HG03025 (cell line): ENCODE data around the gene CRTC2.

Source experiments
- ATAC-seq: cut with Tn5 transposase; IDR thresholded peaks from one replicate; pipeline ENCODE4 v1.9.1; 2021; ENCODE audit warnings: mild to moderate bottlenecking, moderate library complexity; ENCODE audit not compliant: unreplicated experiment, low FRiP score

CRTC2 gene

GRCh38 chr1:153977250-153978240, 19.1 kb upstream of the CRTC2 start, which contains the start of gene JTB:
TSS of gene JTB (minus strand) at chr1:153977674. CDS start at chr1:153977252, 422 bp downstream.
- peak; percentile 59 for ATAC-seq

- ATAC-seq: no peak
Measured at GRCh38 chr1:153976819-153977249, 18.4 kb upstream of the CRTC2 start.

GRCh38 chr1:153973525-153973924, 15.1 kb upstream of the CRTC2 start:
- no peak for ATAC-seq

- no peak for ATAC-seq
Measured at GRCh38 chr1:153973071-153973470, 14.7 kb upstream of the CRTC2 start.

- no peak for ATAC-seq
Measured at GRCh38 chr1:153970346-153970745, 11.9 kb upstream of the CRTC2 start.

- ATAC-seq: no peak
Measured at GRCh38 chr1:153968972-153969371, 10.6 kb upstream of the CRTC2 start.

GRCh38 chr1:153968408-153968807, 10.0 kb upstream of the CRTC2 start:
- no peak for ATAC-seq

- no peak for ATAC-seq
Measured at GRCh38 chr1:153968000-153968363, 9.6 kb upstream of the CRTC2 start.

- peak; percentile 61 for ATAC-seq
Measured at GRCh38 chr1:153967107-153967999, 8.9 kb upstream of the CRTC2 start, which contains the start of gene CREB3L4. TSS of gene CREB3L4 (plus strand) at chr1:153967902. CDS start at chr1:153968526, 624 bp downstream.

- ATAC-seq: no peak
Measured at GRCh38 chr1:153963850-153964331, 5.5 kb upstream of the CRTC2 start.

- peak; percentile 43 for ATAC-seq
Measured at GRCh38 chr1:153963030-153963849, 4.8 kb upstream of the CRTC2 start, which contains the start of gene SLC39A1. TSS of gene SLC39A1 (minus strand) at chr1:153963537. CDS start at chr1:153962715, 822 bp downstream.

- no peak for ATAC-seq
Measured at GRCh38 chr1:153962088-153963029, 3.9 kb upstream of the CRTC2 start.

GRCh38 chr1:153961421-153961820, 3.0 kb upstream of the CRTC2 start:
- ATAC-seq: no peak

GRCh38 chr1:153960206-153960605, 1.8 kb upstream of the CRTC2 start:
- no peak for ATAC-seq

- ATAC-seq: no peak
Measured at GRCh38 chr1:153959454-153959853, 1.0 kb upstream of the CRTC2 start.

GRCh38 chr1:153958961-153959260, 499 bp upstream of the CRTC2 start:
- no peak for ATAC-seq

GRCh38 chr1:153957744-153958110, 685 bp downstream of the CRTC2 start:
- peak; percentile 3 for ATAC-seq

GRCh38 chr1:153956997-153957715, 1.3 kb downstream of the CRTC2 start:
- ATAC-seq: no peak
